GM18861 (cell line): ENCODE measurements around the gene CDC25B.
"Not testable (repeated sequence)": the region's sequence is repeated elsewhere in the genome, so short reads cannot be mapped to it uniquely, and the experiment has no call there.

Experiments used
- ATAC-seq: cut with Tn5 transposase; IDR thresholded peaks from one replicate; pipeline ENCODE4 v1.9.1; 2021; ENCODE audit not compliant: unreplicated experiment

Gene CDC25B

GRCh38 chr20:3821996-3822395 is 25.9 kb downstream of the CDC25B start:
- no peak for ATAC-seq

- no peak for ATAC-seq
Observed at GRCh38 chr20:3823881-3824280, 27.8 kb downstream of the CDC25B start.

- ATAC-seq, result no peak
Observed at GRCh38 chr20:3825526-3825925, 29.4 kb downstream of the CDC25B start.

GRCh38 chr20:3826420-3826819 is 30.3 kb downstream of the CDC25B start:
- no peak for ATAC-seq

GRCh38 chr20:3828798-3829197 is 32.7 kb downstream of the CDC25B start:
- ATAC-seq, result no peak

- ATAC-seq, result not testable (repeated sequence)
Observed at GRCh38 chr20:3829891-3830290, 33.8 kb downstream of the CDC25B start.

GRCh38 chr20:3836132-3836531 is 40.0 kb downstream of the CDC25B start:
- no peak for ATAC-seq

- no peak for ATAC-seq
Observed at GRCh38 chr20:3839328-3839727, 43.2 kb downstream of the CDC25B start.

- not testable (repeated sequence) for ATAC-seq
Observed at GRCh38 chr20:3840201-3840600, 44.1 kb downstream of the CDC25B start.

- no peak for ATAC-seq
Observed at GRCh38 chr20:3842348-3842930, 46.3 kb downstream of the CDC25B start.

- no peak for ATAC-seq
Observed at GRCh38 chr20:3843490-3843889, 47.4 kb downstream of the CDC25B start.

GRCh38 chr20:3843990-3844619 is 48.0 kb downstream of the CDC25B start:
- not testable (repeated sequence) for ATAC-seq

- ATAC-seq, result no peak
Observed at GRCh38 chr20:3846378-3846739, 50.2 kb downstream of the CDC25B start.

GRCh38 chr20:3846740-3847428 is 50.8 kb downstream of the CDC25B start, which contains the start of gene MAVS:
MAVS (plus strand) TSS chr20:3846834; CDS start chr20:3854625, 7,791 bp downstream.
- peak; percentile 88 for ATAC-seq

- no peak for ATAC-seq
Observed at GRCh38 chr20:3847429-3847940, 51.4 kb downstream of the CDC25B start.

- no peak for ATAC-seq
Observed at GRCh38 chr20:3848565-3848964, 52.5 kb downstream of the CDC25B start.

GRCh38 chr20:3854462-3854871 is 58.4 kb downstream of the CDC25B start:
- ATAC-seq, result no peak
